DMS114 treated with DMSO at 0.1 percent for 48 hours (cell line): Measurements from ENCODE around the gene SLC52A3.
A peak's percentile ranks its signal among the peaks of the same experiment; 100 is the strongest.
"Not testable (repeated sequence)": the region's sequence is repeated elsewhere in the genome, so short reads cannot be mapped to it uniquely, and the experiment has no call there.

Experiments used
- DNase-seq: peaks from one replicate; lab custom pipeline; 2025; ENCODE audit not compliant: unreplicated experiment; lab: John Stamatoyannopoulos, UW

SLC52A3 gene

GRCh38 chr20:768426-768978 is at the start of gene SLC52A3:
SLC52A3 (minus strand) TSS chr20:768500; CDS start chr20:765774, 2,726 bp downstream.
- DNase-seq: no peak

- peak; percentile 59 for DNase-seq
Measured at GRCh38 chr20:815914-816606, 47.8 kb upstream of the SLC52A3 start.

GRCh38 chr20:815226-815625 is 46.9 kb upstream of the SLC52A3 start:
- DNase-seq: no peak

DNA sequence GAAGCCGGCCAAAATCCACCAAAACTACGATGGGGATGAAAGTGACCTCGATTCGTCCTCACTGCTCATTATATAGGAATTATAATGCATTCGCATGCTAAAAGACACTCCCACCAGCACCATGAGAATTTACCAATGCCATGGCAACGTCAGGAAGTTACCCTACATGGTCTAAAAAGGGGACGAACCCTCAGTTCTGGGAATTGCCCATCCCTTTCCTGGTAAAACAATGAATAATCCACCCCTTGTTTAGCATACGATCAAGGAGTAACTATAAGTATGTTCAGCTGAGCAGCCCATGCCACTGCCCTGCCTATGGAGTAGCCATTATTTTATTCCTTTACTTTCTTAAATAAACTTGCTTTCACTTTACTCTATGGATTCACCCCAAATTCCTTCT is 45.1 kb upstream of the SLC52A3 start:
- DNase-seq: no peak

DNA sequence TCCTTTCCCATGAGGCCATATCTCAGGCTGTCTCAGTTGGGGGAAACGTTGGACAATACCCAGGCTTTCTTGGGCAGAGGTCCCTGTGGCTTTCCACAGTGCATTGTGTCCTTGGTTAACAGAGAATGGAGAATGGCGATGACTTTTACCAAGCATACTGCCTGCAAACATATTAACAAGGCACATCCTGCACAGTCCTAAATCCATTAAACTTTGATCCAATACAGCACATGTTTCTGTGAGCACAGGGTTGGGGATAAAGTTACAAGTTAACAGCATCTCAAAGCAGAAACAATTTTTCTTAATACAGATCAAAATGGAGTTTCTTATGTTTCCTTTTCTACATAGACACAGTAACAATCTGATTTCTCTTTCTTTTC is 44.1 kb upstream of the SLC52A3 start:
- not testable (repeated sequence) for DNase-seq

DNA sequence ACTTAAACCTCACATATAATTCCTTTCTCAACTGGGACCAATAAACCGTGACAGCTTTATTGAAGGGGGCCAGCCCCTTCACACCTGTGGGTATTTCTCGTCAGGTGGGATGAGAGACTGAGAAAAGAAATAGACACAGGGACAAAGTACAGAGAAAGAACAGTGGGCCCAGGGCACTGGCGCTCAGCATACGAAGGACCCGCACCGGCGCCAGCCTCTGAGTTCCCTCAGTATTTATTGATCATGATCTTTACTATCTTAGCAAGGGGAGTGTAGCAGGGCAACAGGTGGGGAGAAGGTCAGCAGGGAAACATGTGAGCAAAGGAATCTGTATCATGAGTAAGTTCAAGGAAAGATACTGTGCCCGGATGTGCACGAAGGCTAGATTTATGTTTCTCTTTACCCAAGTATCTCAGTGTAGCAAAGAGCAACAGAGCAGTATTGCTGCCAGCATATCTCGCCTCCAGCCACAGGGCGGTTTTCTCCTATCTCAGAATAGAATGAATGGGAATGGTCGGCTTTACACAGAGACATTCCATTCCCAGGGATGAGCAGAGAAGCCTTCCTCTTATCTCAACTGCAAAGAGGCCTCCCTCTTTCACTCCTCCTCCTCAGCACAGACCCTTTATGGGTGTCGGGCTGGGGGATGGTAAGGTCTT is 43.6 kb upstream of the SLC52A3 start:
- not testable (repeated sequence) for DNase-seq

- DNase-seq: peak; percentile 13
Measured at GRCh38 chr20:805713-806112, 37.4 kb upstream of the SLC52A3 start.

DNA sequence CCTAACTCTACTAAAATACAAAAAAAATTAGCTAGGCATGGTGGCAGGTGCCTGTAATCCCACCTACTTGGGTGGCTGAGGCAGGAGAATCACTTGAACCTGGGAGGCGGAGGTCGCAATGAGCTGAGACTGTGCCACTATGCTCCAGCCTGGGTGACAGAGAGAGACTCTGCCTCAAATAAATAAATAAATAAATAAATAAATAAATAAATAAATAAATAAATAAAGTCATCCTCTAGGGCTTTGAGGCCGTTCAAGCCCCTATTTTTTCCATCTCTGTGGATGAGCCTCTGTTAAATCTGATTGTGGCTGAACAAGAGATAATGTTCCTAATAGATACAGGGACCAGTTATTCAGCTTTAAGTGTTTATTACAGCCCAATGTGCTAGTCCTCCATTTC is 33.4 kb upstream of the SLC52A3 start:
- no peak for DNase-seq

GRCh38 chr20:800026-800425 is 31.7 kb upstream of the SLC52A3 start:
- DNase-seq: not testable (repeated sequence)

DNA sequence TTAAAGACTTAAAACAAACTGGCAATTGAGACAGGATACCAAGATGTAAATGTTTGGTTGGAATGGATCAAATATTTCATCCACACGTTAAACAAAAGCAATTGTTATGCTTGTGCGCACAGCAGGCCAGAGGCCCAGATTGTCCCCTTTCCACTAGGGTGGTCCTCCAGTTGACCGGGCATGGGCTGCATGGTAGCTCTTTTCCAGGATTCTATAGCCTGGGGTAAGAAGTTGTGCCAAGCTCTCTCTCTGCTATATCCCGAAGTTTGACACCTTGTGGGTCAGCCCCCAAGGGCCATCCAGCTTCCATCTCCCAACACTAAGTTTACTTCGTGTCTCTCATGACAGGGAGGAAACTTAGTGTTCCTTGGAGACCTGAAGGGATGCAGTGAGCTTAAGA is 30.4 kb upstream of the SLC52A3 start:
- DNase-seq: not testable (repeated sequence)

DNA sequence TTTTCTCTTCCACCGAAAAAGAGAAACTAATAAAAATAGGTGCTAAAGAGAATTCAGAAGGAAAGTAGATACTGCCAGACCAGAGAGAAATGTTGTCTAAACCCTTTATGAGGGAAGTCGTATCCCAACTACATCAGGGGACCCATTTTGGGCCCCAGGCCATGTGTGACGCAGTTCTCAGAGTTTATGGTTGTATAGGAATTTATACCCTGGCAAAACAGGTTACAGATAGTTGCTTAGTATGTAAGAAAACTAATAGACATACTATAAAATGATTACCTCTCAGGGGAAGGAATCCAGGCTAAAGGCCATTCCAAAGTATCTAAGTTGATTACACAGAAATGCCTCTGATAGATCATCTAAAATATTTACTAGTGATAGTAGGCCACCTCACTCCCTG is 28.6 kb upstream of the SLC52A3 start:
- no peak for DNase-seq

DNA sequence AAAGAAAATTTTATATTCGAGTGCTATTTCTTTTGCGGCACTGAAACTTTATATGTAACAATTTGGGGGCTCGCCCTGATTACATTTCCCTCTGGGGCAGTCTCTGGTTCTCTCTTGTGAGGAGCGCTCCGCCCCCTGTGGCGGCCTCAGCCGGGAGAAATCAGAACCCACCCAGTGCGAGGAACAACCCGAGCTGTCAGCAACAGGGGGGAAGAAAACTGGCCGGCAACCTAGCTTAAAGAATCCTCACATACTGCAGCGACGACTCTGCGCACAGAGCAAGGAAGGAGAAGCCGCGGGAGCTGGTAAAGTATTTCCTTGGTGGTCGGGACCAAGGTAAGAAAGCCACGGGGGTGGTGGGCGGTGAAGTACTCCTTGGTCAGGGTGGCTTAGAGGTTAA is 23.9 kb upstream of the SLC52A3 start:
- DNase-seq: no peak

GRCh38 chr20:791056-791455 is 22.8 kb upstream of the SLC52A3 start:
- DNase-seq: no peak

GRCh38 chr20:787825-788224 is 19.5 kb upstream of the SLC52A3 start:
- DNase-seq: no peak

DNA sequence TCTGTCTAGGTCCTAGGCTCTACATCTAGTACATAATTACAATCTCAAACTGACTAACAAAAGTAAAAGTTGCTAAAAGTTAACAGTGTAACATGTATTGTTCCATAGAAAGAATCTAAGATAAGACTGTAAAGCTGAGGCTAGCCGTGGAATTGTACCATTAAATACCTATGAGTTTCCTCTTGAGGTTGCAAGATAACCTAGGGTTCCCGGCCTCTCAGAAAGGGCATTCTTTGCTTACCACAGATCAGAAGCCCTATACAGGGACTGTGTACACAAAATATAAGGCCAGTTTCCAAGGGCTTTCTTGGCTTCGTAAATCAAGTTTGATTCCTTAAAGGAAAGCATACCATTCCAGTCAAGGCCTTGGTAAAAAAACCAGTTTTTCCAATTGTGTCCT is 11.5 kb upstream of the SLC52A3 start:
- DNase-seq: no peak

DNA sequence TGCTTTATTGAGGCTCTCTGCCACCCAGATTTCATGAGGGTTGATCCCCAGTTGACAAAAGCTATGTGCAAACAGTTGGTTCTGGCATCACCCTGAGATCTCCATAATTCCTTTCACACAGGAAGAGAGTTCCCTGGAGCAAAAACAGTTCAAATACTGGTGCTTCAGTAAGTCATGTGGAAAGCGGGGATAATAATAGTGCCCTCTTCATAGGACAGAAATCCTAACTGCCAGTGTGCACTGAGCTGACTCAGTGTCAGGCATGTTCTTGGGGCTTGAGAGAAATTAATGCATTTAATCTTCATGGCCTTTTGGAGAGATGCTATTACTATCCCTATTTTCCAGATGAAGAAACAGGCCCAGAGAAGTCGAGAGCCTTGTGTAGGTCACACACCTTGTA is 7.9 kb upstream of the SLC52A3 start:
- no peak for DNase-seq

GRCh38 chr20:775679-776135 is 7.4 kb upstream of the SLC52A3 start:
- no peak for DNase-seq

GRCh38 chr20:774660-775057 is 6.4 kb upstream of the SLC52A3 start:
- DNase-seq: no peak

DNA sequence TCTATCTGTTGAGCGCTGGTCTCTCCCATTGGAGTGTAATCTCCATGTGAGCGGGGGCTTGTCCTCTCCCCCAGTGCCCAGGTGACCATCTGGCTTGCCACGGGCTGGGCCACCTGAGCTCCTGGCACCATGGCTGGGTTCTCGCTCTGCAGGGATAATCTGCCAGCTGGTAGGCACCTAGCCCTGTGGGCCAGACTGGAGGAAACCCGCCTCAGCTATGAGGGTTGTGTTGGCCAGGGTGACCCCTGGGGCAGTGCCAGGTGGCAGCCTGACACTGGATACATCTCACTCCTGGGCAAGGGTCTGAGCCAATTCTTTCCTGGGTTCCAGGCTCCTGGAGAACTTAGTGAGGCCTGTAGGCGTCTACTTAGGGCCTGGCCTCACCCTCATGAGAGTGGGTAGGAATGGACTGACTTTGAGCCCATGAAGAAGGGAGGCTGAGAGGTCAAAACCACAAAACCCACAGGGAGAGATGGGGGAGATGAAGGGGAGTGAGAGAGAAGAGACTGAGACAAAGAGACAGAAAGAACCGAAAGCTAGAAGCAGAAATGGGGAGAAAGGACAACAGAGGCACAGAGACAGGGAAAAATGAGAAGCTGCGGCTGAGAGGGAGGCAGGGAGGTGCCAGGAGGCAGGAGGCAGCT is 5.8 kb upstream of the SLC52A3 start:
- DNase-seq: no peak

DNA sequence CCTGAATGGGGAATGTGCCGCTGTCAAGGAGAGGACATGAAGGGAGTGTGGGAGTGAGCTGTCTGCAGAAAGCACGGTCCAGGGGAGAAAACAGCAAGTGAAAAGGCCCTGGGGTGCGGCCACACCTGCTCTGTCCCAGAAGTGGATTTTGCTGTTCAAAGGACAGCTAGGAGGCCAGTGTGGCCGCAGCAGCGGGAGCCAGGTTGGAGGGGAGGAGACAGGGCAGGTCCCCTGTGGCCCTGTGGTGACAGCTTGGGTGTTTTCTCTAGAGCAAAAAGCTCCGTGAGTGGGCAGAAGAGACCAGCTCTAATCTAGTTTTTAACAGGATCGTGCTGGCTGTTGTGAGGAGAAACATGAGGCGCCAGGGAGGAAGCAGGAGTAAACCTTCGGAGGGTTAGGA is 4.5 kb upstream of the SLC52A3 start:
- DNase-seq: no peak

DNA sequence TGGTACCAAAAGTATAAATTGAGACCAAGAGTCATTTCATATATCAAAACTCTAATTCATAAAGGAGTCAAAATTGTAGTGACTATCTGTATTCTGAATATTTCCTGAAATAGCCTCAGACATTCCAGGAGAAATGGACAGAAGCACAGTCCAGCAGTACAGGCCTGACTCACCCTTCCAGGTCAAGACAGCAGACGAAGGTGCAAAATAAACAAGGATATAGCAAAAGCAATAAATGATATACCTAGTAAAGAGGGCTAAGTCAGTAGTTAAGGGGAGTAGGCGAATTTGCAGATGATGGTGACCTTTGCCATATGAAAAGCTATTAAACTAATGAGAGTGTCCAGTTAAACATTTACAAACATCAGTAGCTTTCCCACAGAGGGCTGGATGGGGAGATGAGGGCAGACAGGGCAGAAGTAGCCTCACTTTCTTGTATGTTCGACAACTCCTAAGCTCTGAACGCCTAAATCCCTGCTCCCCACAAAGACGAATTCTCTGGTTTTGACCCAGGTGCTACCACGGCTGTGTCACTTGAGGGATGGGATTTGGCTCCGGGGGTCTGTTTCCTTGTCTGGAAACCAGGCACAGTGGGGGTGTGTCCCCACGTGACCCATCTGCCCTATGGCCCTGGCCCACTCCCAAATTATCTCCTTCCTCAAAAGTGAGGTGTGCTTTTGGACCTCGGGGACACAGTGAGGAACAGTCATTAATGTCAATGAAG is 3.6 kb upstream of the SLC52A3 start:
- no peak for DNase-seq
